WTC11 (cell line): Measurements from ENCODE around the gene LGR6. TPM values are rescaled to one million over a fixed set of nuclear protein-coding genes. Genes with fewer than 3 reads are reported as not detected.

Experiments used
- ATAC-seq: fragments of 200-7000 bp; cut with Tn5 transposase; 2 replicates; pipeline ENCODE4 v1.10.0; 2021; ENCODE audit warnings: mild to moderate bottlenecking, moderate library complexity
- CTCF ChIA-PET: fragments of 300-600 bp; sonication (Branson Sonifier 250); formaldehyde crosslinking; loops from one replicate; lab custom pipeline; 2021; ENCODE audit warnings: antibody characterized with exemption; lab: Charles Lee
- POLR2A ChIA-PET: fragments of 350-600 bp; sonication (Branson Sonifier 250); formaldehyde crosslinking; loops from one replicate; lab custom pipeline; 2021; ENCODE audit warnings: antibody characterized with exemption; lab: Charles Lee
- DNase-seq: peaks from one replicate; pipeline ENCODE4 v3.0.0; 2021; ENCODE audit warnings: low spot score
- H3K27ac Mint-ChIP-seq: 2 replicates; pipeline ENCODE4 v1.8.0; 2021; ENCODE audit warnings: mixed read lengths
- H3K27me3 Mint-ChIP-seq: 2 replicates; pipeline ENCODE4 v1.8.0; 2021; ENCODE audit warnings: low read depth, mild to moderate bottlenecking, moderate library complexity, mixed read lengths
- H3K36me3 Mint-ChIP-seq: 2 replicates; pipeline ENCODE4 v1.8.0; 2021; ENCODE audit warnings: mixed read lengths
- H3K4me1 Mint-ChIP-seq: 2 replicates; pipeline ENCODE4 v1.8.0; 2022; ENCODE audit warnings: mixed read lengths
- H3K4me3 Mint-ChIP-seq: 2 replicates; pipeline ENCODE4 v1.8.0; 2021; ENCODE audit warnings: mild to moderate bottlenecking, moderate library complexity, mixed read lengths
- H3K9me3 Mint-ChIP-seq: 2 replicates; pipeline ENCODE4 v1.8.0; 2021; ENCODE audit warnings: mixed read lengths
- CBFB ChIP-seq: sonication (generic); formaldehyde crosslinking; IDR thresholded peaks from 2 replicates; pipeline ENCODE4 v1.8.1; 2022; ENCODE audit warnings: mild to moderate bottlenecking, low read depth, missing genetic modification reagents
- CREB1 ChIP-seq: sonication (generic); formaldehyde crosslinking; IDR thresholded peaks from 2 replicates; pipeline ENCODE4 v1.8.0; 2023; ENCODE audit warnings: mild to moderate bottlenecking, missing genetic modification reagents
- CREM ChIP-seq: sonication (generic); formaldehyde crosslinking; IDR thresholded peaks from 2 replicates; pipeline ENCODE4 v1.8.1; 2022; ENCODE audit warnings: mild to moderate bottlenecking, missing genetic modification reagents, moderate library complexity
- FOXP1 ChIP-seq: sonication (generic); formaldehyde crosslinking; IDR thresholded peaks from 2 replicates; pipeline ENCODE4 v1.8.0; 2022; ENCODE audit warnings: missing genetic modification reagents, mild to moderate bottlenecking, moderate library complexity, borderline replicate concordance
- GTF2I ChIP-seq: fragments of 250-450 bp; sonication (Bioruptor Pico); conservative IDR thresholded peaks from 2 replicates; pipeline ENCODE4 v1.4.0; 2021; ENCODE audit warnings: mild to moderate bottlenecking
- IRF2 ChIP-seq: sonication (generic); formaldehyde crosslinking; IDR thresholded peaks from 2 replicates; pipeline ENCODE4 v1.8.0; 2022; ENCODE audit warnings: low read depth, missing genetic modification reagents, borderline replicate concordance
- MAX ChIP-seq: sonication (generic); formaldehyde crosslinking; IDR thresholded peaks from 2 replicates; pipeline ENCODE4 v1.8.0; 2022; ENCODE audit warnings: mild to moderate bottlenecking, missing genetic modification reagents
- NR1H2 ChIP-seq: sonication (generic); formaldehyde crosslinking; IDR thresholded peaks from 2 replicates; pipeline ENCODE4 v1.9.0; 2021; ENCODE audit warnings: mild to moderate bottlenecking, moderate library complexity, missing genetic modification reagents
- OVOL2 ChIP-seq: fragments of 250-450 bp; sonication (Bioruptor Pico); IDR thresholded peaks from 2 replicates; pipeline ENCODE4 v1.9.0; 2021; ENCODE audit warnings: mild to moderate bottlenecking, borderline replicate concordance
- SOX15 ChIP-seq: fragments of 250-450 bp; sonication (Bioruptor Pico); IDR thresholded peaks from 2 replicates; pipeline ENCODE4 v1.9.0; 2021; ENCODE audit warnings: mild to moderate bottlenecking
- USF1 ChIP-seq: sonication (generic); formaldehyde crosslinking; IDR thresholded peaks from 2 replicates; pipeline ENCODE4 v1.8.0; 2022; ENCODE audit warnings: mild to moderate bottlenecking, missing genetic modification reagents
- ZBTB43 ChIP-seq: sonication (generic); formaldehyde crosslinking; IDR thresholded peaks from 2 replicates; pipeline ENCODE4 v1.8.1; 2023; ENCODE audit warnings: mild to moderate bottlenecking, missing genetic modification reagents
- ZNF138 ChIP-seq: sonication (generic); formaldehyde crosslinking; conservative IDR thresholded peaks from 2 replicates; pipeline ENCODE4 v1.8.1; 2022; ENCODE audit warnings: mild to moderate bottlenecking, moderate library complexity, missing genetic modification reagents
- ZNF317 ChIP-seq: sonication (generic); formaldehyde crosslinking; IDR thresholded peaks from 2 replicates; pipeline ENCODE4 v1.8.1; 2023; ENCODE audit warnings: low read depth, mild to moderate bottlenecking, moderate library complexity, missing genetic modification reagents, borderline replicate concordance
- ZNF396 ChIP-seq: fragments of 250-450 bp; sonication (Bioruptor Pico); IDR thresholded peaks from 2 replicates; pipeline ENCODE4 v1.8.0; 2021; ENCODE audit warnings: mild to moderate bottlenecking, moderate library complexity, borderline replicate concordance
- total RNA-seq: library from RNA; stranded (reverse); gene quantifications from 3 replicates; pipeline ENCODE4 v1.2.3, GENCODE V29; 2021
- TF ChIP-seq, protein P1 (sequence below): sonication (generic); formaldehyde crosslinking; IDR thresholded peaks from 2 replicates; pipeline ENCODE4 v1.8.1; 2022; ENCODE audit warnings: mild to moderate bottlenecking, missing genetic modification reagents, moderate library complexity, borderline replicate concordance
- TF ChIP-seq, protein P2 (sequence below): sonication (generic); formaldehyde crosslinking; IDR thresholded peaks from 2 replicates; pipeline ENCODE4 v1.8.1; 2022; ENCODE audit warnings: mild to moderate bottlenecking, moderate library complexity, missing genetic modification reagents
- TF ChIP-seq, protein P3 (sequence below): sonication (generic); formaldehyde crosslinking; IDR thresholded peaks from 2 replicates; pipeline ENCODE4 v1.8.0; 2023; ENCODE audit warnings: missing genetic modification reagents
- TF ChIP-seq, protein P4 (sequence below): sonication (generic); formaldehyde crosslinking; IDR thresholded peaks from 2 replicates; pipeline ENCODE4 v1.8.0; 2023; ENCODE audit warnings: missing genetic modification reagents, mild to moderate bottlenecking, borderline replicate concordance

Gene LGR6
- total RNA-seq, 1 experiment from 2014 or later = 1.1 TPM

GRCh38 chr1:202317941-202318925, 124.6 kb downstream of the LGR6 start:
- CTCF ChIA-PET = interaction anchor here (1.4 to 6.9 kb wide), 3 partner anchors 125 to 164 kb away, joined by 3 to 49 read pairs (median 7); partner anchors contain the start of gene LGR6
- Mint-ChIP-seq H3K27ac (no peak overlapping the region), H3K4me1 (peaks cover 15% of the 10 kb centered on the region)
- no peak for TF ChIP-seq NR1H2 (CRISPR knock-in tag)
- no peak for TF ChIP-seq FOXP1 (CRISPR knock-in tag)
- TF ChIP-seq SOX15 (CRISPR knock-in tag) = no peak
- TF ChIP-seq, protein P1, sequence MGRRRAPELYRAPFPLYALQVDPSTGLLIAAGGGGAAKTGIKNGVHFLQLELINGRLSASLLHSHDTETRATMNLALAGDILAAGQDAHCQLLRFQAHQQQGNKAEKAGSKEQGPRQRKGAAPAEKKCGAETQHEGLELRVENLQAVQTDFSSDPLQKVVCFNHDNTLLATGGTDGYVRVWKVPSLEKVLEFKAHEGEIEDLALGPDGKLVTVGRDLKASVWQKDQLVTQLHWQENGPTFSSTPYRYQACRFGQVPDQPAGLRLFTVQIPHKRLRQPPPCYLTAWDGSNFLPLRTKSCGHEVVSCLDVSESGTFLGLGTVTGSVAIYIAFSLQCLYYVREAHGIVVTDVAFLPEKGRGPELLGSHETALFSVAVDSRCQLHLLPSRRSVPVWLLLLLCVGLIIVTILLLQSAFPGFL (CRISPR knock-in tag) = no peak
- no peak for TF ChIP-seq CREB1
- TF ChIP-seq, protein P2, sequence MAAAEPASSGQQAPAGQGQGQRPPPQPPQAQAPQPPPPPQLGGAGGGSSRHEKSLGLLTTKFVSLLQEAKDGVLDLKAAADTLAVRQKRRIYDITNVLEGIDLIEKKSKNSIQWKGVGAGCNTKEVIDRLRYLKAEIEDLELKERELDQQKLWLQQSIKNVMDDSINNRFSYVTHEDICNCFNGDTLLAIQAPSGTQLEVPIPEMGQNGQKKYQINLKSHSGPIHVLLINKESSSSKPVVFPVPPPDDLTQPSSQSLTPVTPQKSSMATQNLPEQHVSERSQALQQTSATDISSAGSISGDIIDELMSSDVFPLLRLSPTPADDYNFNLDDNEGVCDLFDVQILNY = no peak
- no peak for TF ChIP-seq ZBTB43 (CRISPR knock-in tag)
- TF ChIP-seq, protein P3, sequence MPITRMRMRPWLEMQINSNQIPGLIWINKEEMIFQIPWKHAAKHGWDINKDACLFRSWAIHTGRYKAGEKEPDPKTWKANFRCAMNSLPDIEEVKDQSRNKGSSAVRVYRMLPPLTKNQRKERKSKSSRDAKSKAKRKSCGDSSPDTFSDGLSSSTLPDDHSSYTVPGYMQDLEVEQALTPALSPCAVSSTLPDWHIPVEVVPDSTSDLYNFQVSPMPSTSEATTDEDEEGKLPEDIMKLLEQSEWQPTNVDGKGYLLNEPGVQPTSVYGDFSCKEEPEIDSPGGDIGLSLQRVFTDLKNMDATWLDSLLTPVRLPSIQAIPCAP = no peak
- TF ChIP-seq OVOL2 (CRISPR knock-in tag) = no peak
- TF ChIP-seq ZNF138 (CRISPR knock-in tag) = no peak
- TF ChIP-seq ZNF317 (CRISPR knock-in tag) = no peak
- TF ChIP-seq, all 79 proteins: peak for 0
- no peaks in the 10 kb centered on the region for H3K9me3 Mint-ChIP-seq
- no peak overlapping the region for H3K4me3 Mint-ChIP-seq
- H3K36me3 Mint-ChIP-seq = no peaks in the 10 kb centered on the region
- DNase-seq = no peak
- no peaks in the 10 kb centered on the region for H3K27me3 Mint-ChIP-seq
- no peak for ATAC-seq
- POLR2A ChIA-PET = no interaction called here

DNA sequence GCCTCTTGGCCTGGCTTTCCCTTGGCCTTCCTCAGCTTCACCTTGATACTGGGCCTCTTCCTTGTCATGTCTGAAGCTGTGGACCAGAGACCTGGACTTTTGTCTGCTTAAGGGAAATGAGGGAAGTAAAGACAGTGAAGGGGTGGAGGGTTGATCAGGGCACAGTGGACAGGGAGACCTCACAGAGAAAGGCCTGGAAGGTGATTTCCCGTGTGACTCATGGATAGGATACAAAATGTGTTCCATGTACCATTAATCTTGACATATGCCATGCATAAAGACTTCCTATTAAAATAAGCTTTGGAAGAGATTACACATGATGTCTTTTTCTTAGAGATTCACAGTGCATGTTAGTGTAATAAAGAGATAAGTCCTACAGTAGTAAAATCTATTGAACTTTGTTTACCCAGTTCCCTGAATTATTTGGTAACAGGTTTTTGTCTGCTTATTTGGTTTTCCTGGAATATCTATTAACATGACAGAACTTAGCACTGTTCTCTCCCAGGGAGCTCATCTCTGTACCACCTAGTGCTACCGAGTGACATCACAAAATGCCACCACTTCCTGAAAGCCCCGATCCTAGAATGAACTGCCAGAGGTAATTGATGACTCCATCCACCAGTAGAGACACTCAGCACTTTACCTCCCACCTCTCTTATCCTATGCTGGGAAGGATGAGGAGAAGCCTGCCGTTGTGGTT, 125.9 kb downstream of the LGR6 start:
- peaks cover 15% of the 10 kb centered on the region for H3K4me1 Mint-ChIP-seq
- no peaks in the 10 kb centered on the region for H3K9me3 Mint-ChIP-seq
- H3K36me3 Mint-ChIP-seq = no peaks in the 10 kb centered on the region
- H3K27me3 Mint-ChIP-seq = no peaks in the 10 kb centered on the region
- DNase-seq (no peak), ATAC-seq (no peak)
- ChIA-PET POLR2A (no interaction called here), CTCF (interaction anchor here (1.5 kb wide), 1 partner anchor 165 kb away, joined by 3 read pairs; no protein-coding TSS in a partner anchor)
- no peak overlapping the region for H3K4me3 Mint-ChIP-seq
- no peak overlapping the region for H3K27ac Mint-ChIP-seq
- TF ChIP-seq, protein P4, sequence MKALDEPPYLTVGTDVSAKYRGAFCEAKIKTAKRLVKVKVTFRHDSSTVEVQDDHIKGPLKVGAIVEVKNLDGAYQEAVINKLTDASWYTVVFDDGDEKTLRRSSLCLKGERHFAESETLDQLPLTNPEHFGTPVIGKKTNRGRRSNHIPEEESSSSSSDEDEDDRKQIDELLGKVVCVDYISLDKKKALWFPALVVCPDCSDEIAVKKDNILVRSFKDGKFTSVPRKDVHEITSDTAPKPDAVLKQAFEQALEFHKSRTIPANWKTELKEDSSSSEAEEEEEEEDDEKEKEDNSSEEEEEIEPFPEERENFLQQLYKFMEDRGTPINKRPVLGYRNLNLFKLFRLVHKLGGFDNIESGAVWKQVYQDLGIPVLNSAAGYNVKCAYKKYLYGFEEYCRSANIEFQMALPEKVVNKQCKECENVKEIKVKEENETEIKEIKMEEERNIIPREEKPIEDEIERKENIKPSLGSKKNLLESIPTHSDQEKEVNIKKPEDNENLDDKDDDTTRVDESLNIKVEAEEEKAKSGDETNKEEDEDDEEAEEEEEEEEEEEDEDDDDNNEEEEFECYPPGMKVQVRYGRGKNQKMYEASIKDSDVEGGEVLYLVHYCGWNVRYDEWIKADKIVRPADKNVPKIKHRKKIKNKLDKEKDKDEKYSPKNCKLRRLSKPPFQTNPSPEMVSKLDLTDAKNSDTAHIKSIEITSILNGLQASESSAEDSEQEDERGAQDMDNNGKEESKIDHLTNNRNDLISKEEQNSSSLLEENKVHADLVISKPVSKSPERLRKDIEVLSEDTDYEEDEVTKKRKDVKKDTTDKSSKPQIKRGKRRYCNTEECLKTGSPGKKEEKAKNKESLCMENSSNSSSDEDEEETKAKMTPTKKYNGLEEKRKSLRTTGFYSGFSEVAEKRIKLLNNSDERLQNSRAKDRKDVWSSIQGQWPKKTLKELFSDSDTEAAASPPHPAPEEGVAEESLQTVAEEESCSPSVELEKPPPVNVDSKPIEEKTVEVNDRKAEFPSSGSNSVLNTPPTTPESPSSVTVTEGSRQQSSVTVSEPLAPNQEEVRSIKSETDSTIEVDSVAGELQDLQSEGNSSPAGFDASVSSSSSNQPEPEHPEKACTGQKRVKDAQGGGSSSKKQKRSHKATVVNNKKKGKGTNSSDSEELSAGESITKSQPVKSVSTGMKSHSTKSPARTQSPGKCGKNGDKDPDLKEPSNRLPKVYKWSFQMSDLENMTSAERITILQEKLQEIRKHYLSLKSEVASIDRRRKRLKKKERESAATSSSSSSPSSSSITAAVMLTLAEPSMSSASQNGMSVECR (CRISPR knock-in tag) = no peak
- TF ChIP-seq ZNF396 (CRISPR knock-in tag) (no peak), GTF2I (CRISPR knock-in tag) (no peak), IRF2 (CRISPR knock-in tag) (no peak), MAX (CRISPR knock-in tag) (no peak), CREM (CRISPR knock-in tag) (no peak), CBFB (no peak), USF1 (no peak)
- TF ChIP-seq, protein P2 = no peak
- TF ChIP-seq, protein P3 = no peak
